Neural progenitor cell (in vitro differentiated cells): ENCODE data around the gene AP2B1.

Source experiments
- EZH2 ChIP-seq: fragments of 200-600 bp; sonication (generic); IDR thresholded peaks from 2 replicates; pipeline ENCODE4 v1.6.1; 2017; ENCODE audit warnings: antibody characterized with exemption, mild to moderate bottlenecking, moderate library complexity
- EZH2phosphoT487 ChIP-seq: fragments of 200-600 bp; sonication (generic); IDR thresholded peaks from 2 replicates; pipeline ENCODE4 v1.6.1; 2017; ENCODE audit warnings: antibody characterized with exemption
- TF ChIP-seq, protein P1 (sequence below): fragments of 200-600 bp; sonication (generic); IDR thresholded peaks from 2 replicates; pipeline ENCODE4 v1.5.1; 2017; ENCODE audit warnings: antibody characterized with exemption, mild to moderate bottlenecking

DNA sequence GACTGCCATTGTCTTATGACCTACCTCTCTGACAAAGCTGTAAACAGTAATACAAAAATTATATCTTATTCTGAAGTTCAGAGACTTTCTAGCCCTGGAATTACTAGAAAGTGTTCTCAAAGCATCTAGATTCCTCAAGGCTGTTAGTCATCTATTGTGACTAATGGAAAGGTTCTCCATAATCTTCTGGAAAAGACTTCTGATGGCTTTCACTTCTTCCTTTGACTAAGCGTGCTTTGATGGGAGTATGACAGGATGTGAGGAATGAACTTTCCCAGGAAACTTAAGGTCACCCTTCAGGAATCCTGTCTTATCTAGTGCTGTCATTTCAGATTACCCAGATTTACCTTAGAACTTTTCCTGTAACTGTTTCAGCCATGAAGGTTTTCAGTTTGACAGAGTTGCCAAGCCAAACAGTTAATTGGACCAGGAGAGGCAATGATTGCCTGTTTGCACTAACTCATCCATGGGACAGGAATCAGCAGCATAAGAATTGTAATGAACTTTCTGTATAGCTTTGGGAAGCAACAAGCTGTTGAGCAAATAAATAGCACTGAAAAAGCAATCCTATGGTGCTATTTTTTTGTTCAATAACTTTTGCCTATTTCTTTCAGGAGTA, 43.5 kb downstream of the AP2B1 start:
- TF ChIP-seq, protein P1, sequence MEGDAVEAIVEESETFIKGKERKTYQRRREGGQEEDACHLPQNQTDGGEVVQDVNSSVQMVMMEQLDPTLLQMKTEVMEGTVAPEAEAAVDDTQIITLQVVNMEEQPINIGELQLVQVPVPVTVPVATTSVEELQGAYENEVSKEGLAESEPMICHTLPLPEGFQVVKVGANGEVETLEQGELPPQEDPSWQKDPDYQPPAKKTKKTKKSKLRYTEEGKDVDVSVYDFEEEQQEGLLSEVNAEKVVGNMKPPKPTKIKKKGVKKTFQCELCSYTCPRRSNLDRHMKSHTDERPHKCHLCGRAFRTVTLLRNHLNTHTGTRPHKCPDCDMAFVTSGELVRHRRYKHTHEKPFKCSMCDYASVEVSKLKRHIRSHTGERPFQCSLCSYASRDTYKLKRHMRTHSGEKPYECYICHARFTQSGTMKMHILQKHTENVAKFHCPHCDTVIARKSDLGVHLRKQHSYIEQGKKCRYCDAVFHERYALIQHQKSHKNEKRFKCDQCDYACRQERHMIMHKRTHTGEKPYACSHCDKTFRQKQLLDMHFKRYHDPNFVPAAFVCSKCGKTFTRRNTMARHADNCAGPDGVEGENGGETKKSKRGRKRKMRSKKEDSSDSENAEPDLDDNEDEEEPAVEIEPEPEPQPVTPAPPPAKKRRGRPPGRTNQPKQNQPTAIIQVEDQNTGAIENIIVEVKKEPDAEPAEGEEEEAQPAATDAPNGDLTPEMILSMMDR, result no peak
- TF ChIP-seq EZH2 (no peak), EZH2phosphoT487 (no peak)
